Fibroblast of pulmonary artery (primary cell): ENCODE results near the gene BFSP2.

ENCODE experiments used
- DNase-seq: peaks from one replicate; pipeline ENCODE4 v3.0.0-alpha.2; 2010; ENCODE audit warnings: low read depth
- H3K4me3 ChIP-seq: replicated peaks from 2 replicates; pipeline ENCODE4 v1.5.1; 2011; ENCODE audit warnings: low read depth, mild to moderate bottlenecking, control low read depth, low read length, moderate library complexity
- TF ChIP-seq, protein P1 (sequence below): IDR thresholded peaks from 2 replicates; pipeline ENCODE4 v1.5.1; 2011; ENCODE audit warnings: mild to moderate bottlenecking, control low read depth, low read length, inconsistent platforms; ENCODE audit errors: missing control alignments

The BFSP2 gene

DNA sequence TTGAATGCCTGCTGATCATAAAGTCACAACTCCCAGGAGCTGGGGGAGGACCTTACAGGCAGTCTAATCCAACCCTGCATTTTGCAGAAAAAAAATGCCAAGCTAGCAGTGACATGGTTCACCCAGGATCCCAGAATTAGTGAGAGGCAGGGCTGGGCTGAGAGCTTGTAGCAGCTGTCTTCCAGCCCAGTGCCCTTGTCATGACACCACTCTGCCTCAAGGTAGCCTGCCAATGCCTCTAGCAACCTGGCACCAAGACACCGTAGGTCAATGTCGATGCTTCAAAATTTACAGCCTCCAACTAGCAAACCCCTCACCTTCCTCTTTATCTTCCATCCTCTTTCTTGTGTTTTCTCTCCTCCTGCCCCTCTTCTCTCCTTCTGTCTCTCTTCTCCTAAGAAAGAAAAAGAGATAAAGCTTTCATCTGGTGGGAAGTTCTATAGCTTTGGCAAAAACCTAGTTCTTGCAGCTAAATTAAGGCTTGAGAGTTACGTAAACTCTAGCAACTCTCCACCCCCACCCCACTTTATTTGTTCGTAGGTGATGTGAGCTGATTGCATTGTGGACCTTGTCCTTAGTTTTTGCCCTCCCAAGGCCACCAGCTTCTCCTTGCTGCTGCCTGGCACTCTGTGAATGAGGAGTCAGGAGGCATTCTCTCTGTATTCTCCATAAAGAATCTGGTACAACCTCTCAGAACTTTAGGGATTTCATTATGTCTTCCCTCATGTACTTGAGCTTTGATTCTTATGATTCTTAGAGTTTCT, 18.3 kb upstream of the BFSP2 start:
- H3K4me3 ChIP-seq = no peak overlapping the region
- TF ChIP-seq, protein P1, sequence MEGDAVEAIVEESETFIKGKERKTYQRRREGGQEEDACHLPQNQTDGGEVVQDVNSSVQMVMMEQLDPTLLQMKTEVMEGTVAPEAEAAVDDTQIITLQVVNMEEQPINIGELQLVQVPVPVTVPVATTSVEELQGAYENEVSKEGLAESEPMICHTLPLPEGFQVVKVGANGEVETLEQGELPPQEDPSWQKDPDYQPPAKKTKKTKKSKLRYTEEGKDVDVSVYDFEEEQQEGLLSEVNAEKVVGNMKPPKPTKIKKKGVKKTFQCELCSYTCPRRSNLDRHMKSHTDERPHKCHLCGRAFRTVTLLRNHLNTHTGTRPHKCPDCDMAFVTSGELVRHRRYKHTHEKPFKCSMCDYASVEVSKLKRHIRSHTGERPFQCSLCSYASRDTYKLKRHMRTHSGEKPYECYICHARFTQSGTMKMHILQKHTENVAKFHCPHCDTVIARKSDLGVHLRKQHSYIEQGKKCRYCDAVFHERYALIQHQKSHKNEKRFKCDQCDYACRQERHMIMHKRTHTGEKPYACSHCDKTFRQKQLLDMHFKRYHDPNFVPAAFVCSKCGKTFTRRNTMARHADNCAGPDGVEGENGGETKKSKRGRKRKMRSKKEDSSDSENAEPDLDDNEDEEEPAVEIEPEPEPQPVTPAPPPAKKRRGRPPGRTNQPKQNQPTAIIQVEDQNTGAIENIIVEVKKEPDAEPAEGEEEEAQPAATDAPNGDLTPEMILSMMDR = no peak
- DNase-seq = no peak

- DNase-seq = no peak
- TF ChIP-seq, protein P1 = no peak
- no peak overlapping the region for H3K4me3 ChIP-seq
Measured at GRCh38 chr3:133383175-133383574, 16.7 kb upstream of the BFSP2 start.

GRCh38 chr3:133383741-133384140, 16.1 kb upstream of the BFSP2 start:
- DNase-seq = no peak
- TF ChIP-seq, protein P1 = no peak
- no peak overlapping the region for H3K4me3 ChIP-seq

DNA sequence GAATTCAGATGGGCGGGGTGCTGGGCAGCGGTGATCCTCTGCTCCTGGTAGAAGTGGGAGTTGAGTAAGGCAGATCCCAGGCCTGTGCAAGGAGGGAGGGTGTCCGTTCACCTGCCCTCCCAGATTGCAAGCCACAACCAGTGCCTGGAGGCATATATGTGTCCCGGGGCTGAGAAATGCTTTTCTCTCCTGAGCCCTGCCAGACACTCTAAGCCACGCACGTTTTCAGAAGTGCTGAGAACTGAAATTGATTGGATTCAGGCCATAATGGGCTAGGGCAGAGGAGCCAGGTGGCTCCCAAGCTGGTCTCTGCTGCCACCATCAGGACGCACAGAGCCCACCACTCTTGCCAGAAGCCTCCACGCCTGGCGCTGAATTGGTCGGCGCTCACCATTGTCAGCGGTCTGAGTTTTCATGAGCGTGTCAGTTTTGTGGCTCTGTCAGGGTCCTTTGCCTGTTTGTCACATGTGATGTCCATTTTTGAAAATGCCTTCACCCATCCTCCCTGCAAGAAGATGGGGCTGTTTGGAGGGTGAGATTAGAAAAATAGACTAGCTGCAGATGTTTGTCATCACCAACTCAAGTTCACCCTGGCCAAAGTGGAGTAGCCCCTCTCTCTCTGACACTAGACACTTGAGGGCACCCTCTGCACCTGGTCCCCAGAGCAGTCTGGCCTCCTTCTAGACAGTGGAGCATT, 15.4 kb upstream of the BFSP2 start:
- DNase-seq = peak; percentile 72

GRCh38 chr3:133386876-133387275, 13.0 kb upstream of the BFSP2 start:
- TF ChIP-seq, protein P1 = no peak
- DNase-seq = no peak
- no peak overlapping the region for H3K4me3 ChIP-seq

More for the DNA sequence above, 15.4 kb upstream of the BFSP2 start:
- TF ChIP-seq, protein P1 = peak; percentile 92
- H3K4me3 ChIP-seq = no peak overlapping the region

DNA sequence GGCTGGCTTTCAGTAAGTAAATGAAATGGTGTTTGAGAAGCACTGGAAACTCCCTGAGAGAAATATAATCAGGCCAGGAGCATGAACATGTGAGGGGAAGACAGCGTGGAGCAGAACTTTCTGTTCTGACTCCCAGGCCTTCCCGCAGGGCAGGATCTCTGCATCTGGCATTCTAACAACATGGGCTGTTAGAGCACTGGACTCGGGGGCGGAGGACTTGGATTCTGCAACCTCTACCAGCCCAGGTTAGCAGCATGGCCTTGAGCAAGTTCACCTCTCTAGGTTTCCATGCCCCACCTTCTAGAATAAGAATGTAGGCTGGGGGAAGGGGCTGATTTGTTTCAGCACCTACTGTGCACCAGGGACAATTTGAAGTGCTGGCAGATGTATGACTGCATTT, 12.5 kb upstream of the BFSP2 start:
- DNase-seq = no peak
- H3K4me3 ChIP-seq = no peak overlapping the region
- TF ChIP-seq, protein P1 = no peak
